H9 (cell line): ENCODE data around the gene RHOU. TPM values are rescaled to one million over a fixed set of nuclear protein-coding genes. Genes with fewer than 3 reads are reported as not detected.

Source experiments
- DNase-seq: peaks from one replicate; pipeline ENCODE4 v3.0.0-alpha.2; 2017
- H2AFZ ChIP-seq: one replicate; pipeline ENCODE4 v1.6.1; 2013; ENCODE audit warnings: mild to moderate bottlenecking, low read length, control low read depth, moderate library complexity
- H2AK5ac ChIP-seq: 2 replicates; pipeline ENCODE4 v1.6.1; 2013; ENCODE audit warnings: low read length, control low read depth, mixed read lengths; ENCODE audit not compliant: insufficient read length
- H2BK120ac ChIP-seq: one replicate; pipeline ENCODE4 v1.6.1; 2013; ENCODE audit warnings: low read depth, mild to moderate bottlenecking, low read length, control low read depth, inconsistent platforms; ENCODE audit not compliant: poor library complexity, severe bottlenecking
- H2BK12ac ChIP-seq: 2 replicates; pipeline ENCODE4 v1.6.1; 2013; ENCODE audit warnings: low read length, control low read depth, mixed read lengths, low read depth; ENCODE audit not compliant: insufficient read length
- H2BK15ac ChIP-seq: 2 replicates; pipeline ENCODE4 v1.6.1; 2013; ENCODE audit warnings: low read depth, low read length, control low read depth
- H2BK20ac ChIP-seq: one replicate; pipeline ENCODE4 v1.6.1; 2013; ENCODE audit warnings: low read depth, mild to moderate bottlenecking, low read length, control low read depth, inconsistent platforms; ENCODE audit not compliant: poor library complexity, severe bottlenecking
- H2BK5ac ChIP-seq: 2 replicates; pipeline ENCODE4 v1.6.1; 2013; ENCODE audit warnings: low read length, control low read depth, mixed read lengths; ENCODE audit not compliant: insufficient read length
- H3K14ac ChIP-seq: 2 replicates; pipeline ENCODE4 v1.6.1; 2013; ENCODE audit warnings: low read length, control low read depth; ENCODE audit not compliant: insufficient read depth
- H3K18ac ChIP-seq: 2 replicates; pipeline ENCODE4 v1.6.1; 2013; ENCODE audit warnings: low read depth, mild to moderate bottlenecking, mixed read lengths, low read length, control low read depth; ENCODE audit not compliant: insufficient read length
- H3K23ac ChIP-seq: 2 replicates; pipeline ENCODE4 v1.6.1; 2013; ENCODE audit warnings: low read length, control low read depth, mixed read lengths, low read depth; ENCODE audit not compliant: insufficient read length
- H3K23me2 ChIP-seq: 2 replicates; pipeline ENCODE4 v1.6.1; 2013; ENCODE audit warnings: low read depth, mild to moderate bottlenecking, mixed read lengths, low read length, control low read depth; ENCODE audit not compliant: insufficient read length, poor library complexity, severe bottlenecking
- H3K27ac ChIP-seq: 2 replicates; pipeline ENCODE4 v1.5.1; 2013; ENCODE audit warnings: low read length, control low read depth, mixed read lengths, low read depth; ENCODE audit not compliant: insufficient read length
- H3K27me3 ChIP-seq: 2 replicates; pipeline ENCODE4 v1.6.1; 2013; ENCODE audit warnings: low read length, control low read depth, inconsistent platforms; ENCODE audit not compliant: insufficient read depth
- H3K4ac ChIP-seq: 2 replicates; pipeline ENCODE4 v1.6.1; 2013; ENCODE audit warnings: low read depth, mild to moderate bottlenecking, control low read depth, inconsistent platforms, low read length, moderate library complexity
- H3K4me1 ChIP-seq: 2 replicates; pipeline ENCODE4 v1.6.1; 2013; ENCODE audit warnings: low read length, control low read depth, inconsistent platforms; ENCODE audit not compliant: insufficient read depth
- H3K4me2 ChIP-seq: 2 replicates; pipeline ENCODE4 v1.6.1; 2013; ENCODE audit warnings: low read length, control low read depth, mixed read lengths; ENCODE audit not compliant: insufficient read length, insufficient read depth
- H3K56ac ChIP-seq: 2 replicates; pipeline ENCODE4 v1.6.1; 2013; ENCODE audit warnings: low read depth, mild to moderate bottlenecking, mixed read lengths, low read length, control low read depth; ENCODE audit not compliant: insufficient read length
- H3K79me1 ChIP-seq: 2 replicates; pipeline ENCODE4 v1.6.1; 2013; ENCODE audit warnings: low read depth, mild to moderate bottlenecking, moderate library complexity, low read length, control low read depth, inconsistent platforms; ENCODE audit not compliant: insufficient read depth, poor library complexity, severe bottlenecking
- H3K79me2 ChIP-seq: 2 replicates; pipeline ENCODE4 v1.6.1; 2013; ENCODE audit warnings: low read length, control low read depth, inconsistent platforms; ENCODE audit not compliant: insufficient read depth
- H3K9ac ChIP-seq: 2 replicates; pipeline ENCODE4 v1.6.1; 2013; ENCODE audit warnings: low read length, control low read depth, mixed read lengths; ENCODE audit not compliant: insufficient read length; ENCODE audit errors: extremely low read depth
- H3K9me3 ChIP-seq: one replicate; pipeline ENCODE4 v1.6.1; 2013; ENCODE audit warnings: low read depth, low read length, inconsistent platforms; ENCODE audit not compliant: control insufficient read depth
- H3T11ph ChIP-seq: one replicate; pipeline ENCODE4 v1.6.1; 2013; ENCODE audit warnings: mild to moderate bottlenecking, low read length, control low read depth, inconsistent platforms
- H4K20me1 ChIP-seq: one replicate; pipeline ENCODE4 v1.6.1; 2013; ENCODE audit not compliant: control insufficient read depth, insufficient read length, insufficient read depth
- H4K5ac ChIP-seq: 2 replicates; pipeline ENCODE4 v1.6.1; 2013; ENCODE audit warnings: low read depth, mild to moderate bottlenecking, mixed read lengths, low read length, control low read depth; ENCODE audit not compliant: insufficient read length
- H4K8ac ChIP-seq: replicated peaks from 2 replicates; pipeline ENCODE4 v1.6.1; 2013; ENCODE audit warnings: low read length, control low read depth, mixed read lengths, low read depth; ENCODE audit not compliant: insufficient read length
- H4K91ac ChIP-seq: 2 replicates; pipeline ENCODE4 v1.6.1; 2013; ENCODE audit warnings: low read depth, mild to moderate bottlenecking, moderate library complexity, mixed read lengths, low read length, control low read depth; ENCODE audit not compliant: insufficient read length
- H3K27ac Mint-ChIP-seq, 3 experiments: 2 replicates in 2 of 3; 3 replicates in 1 of 3; pipeline ENCODE4 v1.8.0; 2020 to 2021; ENCODE audit warnings: mixed read lengths in 3 of 3, mild to moderate bottlenecking in 1 of 3, moderate library complexity in 1 of 3
- H3K27me3 Mint-ChIP-seq: 2 replicates; pipeline ENCODE4 v1.8.0; 2021; ENCODE audit warnings: low read depth, mild to moderate bottlenecking, moderate library complexity, mixed read lengths
- H3K36me3 Mint-ChIP-seq, 3 experiments: 2 replicates in 2 of 3; 3 replicates in 1 of 3; pipeline ENCODE4 v1.8.0; 2020 to 2021; ENCODE audit warnings: low read depth in 3 of 3, mixed read lengths in 3 of 3; ENCODE audit not compliant: insufficient read depth in 1 of 3
- H3K4me1 Mint-ChIP-seq, 2 experiments: 2 replicates each; pipeline ENCODE4 v1.8.0; 2020; ENCODE audit warnings: mixed read lengths in 2 of 2
- H3K4me3 Mint-ChIP-seq, 2 experiments: 2 replicates in 1 of 2; 3 replicates in 1 of 2; pipeline ENCODE4 v1.8.0; 2020 to 2021; ENCODE audit warnings: mild to moderate bottlenecking in 2 of 2, mixed read lengths in 2 of 2, moderate library complexity in 1 of 2
- H3K9me3 Mint-ChIP-seq, 2 experiments: 2 replicates in 1 of 2; 3 replicates in 1 of 2; pipeline ENCODE4 v1.8.0; 2020; ENCODE audit warnings: mild to moderate bottlenecking in 2 of 2, mixed read lengths in 2 of 2, moderate library complexity in 1 of 2
- WGBS: extraction: QIAGEN DNeasy Blood & Tissue Kit; methylation state at CpG from one replicate; pipeline ENCODE4 v1.1.7; 2013; ENCODE audit warnings: missing lambda C conversion rate, low lambda C conversion rate, mixed read lengths; ENCODE audit not compliant: insufficient read length; ENCODE audit errors: extremely low coverage; 5-methylcytosine and 5-hydroxymethylcytosine counted together
- total RNA-seq: library from RNA; stranded (reverse); gene quantifications from 2 replicates; pipeline ENCODE4 v1.2.1, GENCODE V29; 2021
- TF ChIP-seq, protein P1 (sequence below): fragments of 200-600 bp; sonication (generic); conservative IDR thresholded peaks from 3 replicates; pipeline ENCODE4 v1.8.0; 2021; ENCODE audit warnings: antibody characterized with exemption, mild to moderate bottlenecking

The RHOU gene
- total RNA-seq, 1 experiment from 2014 or later, result 3.9 TPM

DNA sequence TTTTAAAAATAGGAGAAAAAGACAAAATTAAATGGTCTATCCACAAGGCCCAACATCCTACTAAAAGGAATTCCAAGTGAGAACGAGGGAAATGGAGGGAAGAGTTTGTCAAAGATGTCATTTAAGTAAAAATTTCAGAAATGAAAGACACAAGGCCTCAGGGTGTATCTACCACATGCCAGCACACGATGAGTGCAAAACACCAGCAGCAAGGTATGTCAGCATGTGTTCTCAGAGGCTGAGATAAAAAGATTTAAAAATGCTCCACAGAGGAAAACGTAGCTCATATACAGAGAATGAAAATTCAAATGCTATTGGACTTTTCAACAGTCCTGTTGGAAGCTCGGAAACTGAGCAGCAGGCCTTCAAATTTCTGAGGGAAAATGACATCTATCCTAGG lies 42.0 kb downstream of the RHOU start:
- H2BK20ac ChIP-seq, result no peak overlapping the region
- H2BK12ac ChIP-seq, result no peak overlapping the region
- TF ChIP-seq, protein P1, sequence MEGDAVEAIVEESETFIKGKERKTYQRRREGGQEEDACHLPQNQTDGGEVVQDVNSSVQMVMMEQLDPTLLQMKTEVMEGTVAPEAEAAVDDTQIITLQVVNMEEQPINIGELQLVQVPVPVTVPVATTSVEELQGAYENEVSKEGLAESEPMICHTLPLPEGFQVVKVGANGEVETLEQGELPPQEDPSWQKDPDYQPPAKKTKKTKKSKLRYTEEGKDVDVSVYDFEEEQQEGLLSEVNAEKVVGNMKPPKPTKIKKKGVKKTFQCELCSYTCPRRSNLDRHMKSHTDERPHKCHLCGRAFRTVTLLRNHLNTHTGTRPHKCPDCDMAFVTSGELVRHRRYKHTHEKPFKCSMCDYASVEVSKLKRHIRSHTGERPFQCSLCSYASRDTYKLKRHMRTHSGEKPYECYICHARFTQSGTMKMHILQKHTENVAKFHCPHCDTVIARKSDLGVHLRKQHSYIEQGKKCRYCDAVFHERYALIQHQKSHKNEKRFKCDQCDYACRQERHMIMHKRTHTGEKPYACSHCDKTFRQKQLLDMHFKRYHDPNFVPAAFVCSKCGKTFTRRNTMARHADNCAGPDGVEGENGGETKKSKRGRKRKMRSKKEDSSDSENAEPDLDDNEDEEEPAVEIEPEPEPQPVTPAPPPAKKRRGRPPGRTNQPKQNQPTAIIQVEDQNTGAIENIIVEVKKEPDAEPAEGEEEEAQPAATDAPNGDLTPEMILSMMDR, result no peak
- no peak overlapping the region for H2AFZ ChIP-seq
- H3K79me2 ChIP-seq, result no peaks in the 10 kb centered on the region
- no peaks in the 10 kb centered on the region for H4K20me1 ChIP-seq
- H3K18ac ChIP-seq, result no peak overlapping the region
- H4K91ac ChIP-seq, result no peak overlapping the region
- H3K4me3 Mint-ChIP-seq, result no peak overlapping the region
- H3K23me2 ChIP-seq, result no peaks in the 10 kb centered on the region
- H3K36me3 Mint-ChIP-seq, result no peaks in the 10 kb centered on the region; a peak in 1 of 7 replicates
- no peak overlapping the region for H4K8ac ChIP-seq
- H3K27me3 ChIP-seq, result no peaks in the 10 kb centered on the region
- no peaks in the 10 kb centered on the region for H3K27me3 Mint-ChIP-seq
- no peak overlapping the region for H3K4ac ChIP-seq
- no peak overlapping the region for H4K5ac ChIP-seq
- no peaks in the 10 kb centered on the region; a peak in 2 of 5 replicates for H3K9me3 Mint-ChIP-seq
- no CpG with 5 or more reads among the region's 4 CpGs for WGBS
- peaks cover 0 to 3% of the 10 kb centered on the region in 2 experiments; a peak in 1 of 4 replicates for H3K4me1 Mint-ChIP-seq
- H3K23ac ChIP-seq, result no peak overlapping the region
- H3K56ac ChIP-seq, result no peak overlapping the region
- no peak overlapping the region for H3T11ph ChIP-seq
- H3K79me1 ChIP-seq, result no peaks in the 10 kb centered on the region
- no peak overlapping the region for H2BK120ac ChIP-seq
- H3K9me3 ChIP-seq, result no peaks in the 10 kb centered on the region
- H3K14ac ChIP-seq, result no peak overlapping the region
- no peak for DNase-seq
- no peak overlapping the region for H3K4me2 ChIP-seq
- H2AK5ac ChIP-seq, result no peak overlapping the region
- no peak overlapping the region for H3K9ac ChIP-seq
- H2BK5ac ChIP-seq, result no peak overlapping the region
- H3K27ac Mint-ChIP-seq, result no peak overlapping the region
- no peak overlapping the region for H2BK15ac ChIP-seq
- H3K27ac ChIP-seq, result no peak overlapping the region
- no peaks in the 10 kb centered on the region for H3K4me1 ChIP-seq
